GM23338 (cell line): ENCODE results near the gene EVC. TPM values are rescaled to one million over a fixed set of nuclear protein-coding genes. Genes with fewer than 3 reads are reported as not detected.

Experiments used
- ATAC-seq: fragments of 200-7000 bp; cut with Tn5 transposase; 3 replicates; pipeline ENCODE4 v1.9.1; 2020
- DNase-seq: peaks from one replicate; pipeline ENCODE4 v3.0.0-alpha.2; 2015; ENCODE audit warnings: low spot score
- H2AFZ ChIP-seq: fragments of 200-600 bp; sonication (generic); 2 replicates; pipeline ENCODE4 v1.8.0; 2016; ENCODE audit warnings: antibody characterized with exemption, mild to moderate bottlenecking, moderate library complexity
- H3F3A ChIP-seq: fragments of 200-600 bp; sonication (generic); replicated peaks from 2 replicates; pipeline ENCODE4 v1.8.0; 2017; ENCODE audit warnings: antibody characterized with exemption, mixed run types, low read depth
- H3K27ac ChIP-seq: fragments of 200-600 bp; sonication (generic); 2 replicates; pipeline ENCODE4 v1.6.1; 2016; ENCODE audit warnings: low read depth
- H3K27me3 ChIP-seq: fragments of 200-600 bp; sonication (generic); 2 replicates; pipeline ENCODE4 v1.8.0; 2016; ENCODE audit warnings: mild to moderate bottlenecking, mixed run types, moderate library complexity; ENCODE audit not compliant: insufficient read depth
- H3K36me3 ChIP-seq: fragments of 200-600 bp; sonication (generic); 2 replicates; pipeline ENCODE4 v1.8.0; 2016; ENCODE audit warnings: mild to moderate bottlenecking; ENCODE audit not compliant: insufficient read depth
- H3K4me1 ChIP-seq: fragments of 200-600 bp; sonication (generic); 2 replicates; pipeline ENCODE4 v1.8.0; 2016; ENCODE audit warnings: mild to moderate bottlenecking, moderate library complexity; ENCODE audit not compliant: insufficient read depth
- H3K4me2 ChIP-seq: fragments of 200-600 bp; sonication (generic); 2 replicates; pipeline ENCODE4 v1.7.1; 2017; ENCODE audit warnings: mixed run types
- H3K4me3 ChIP-seq: fragments of 200-600 bp; sonication (generic); 2 replicates; pipeline ENCODE4 v1.6.1; 2016; ENCODE audit warnings: mixed run types
- H3K79me2 ChIP-seq: fragments of 200-600 bp; sonication (generic); replicated peaks from 2 replicates; pipeline ENCODE4 v1.8.0; 2017; ENCODE audit warnings: mild to moderate bottlenecking; ENCODE audit not compliant: insufficient read depth
- H3K9me2 ChIP-seq: fragments of 200-600 bp; sonication (generic); 2 replicates; pipeline ENCODE4 v1.8.0; 2017; ENCODE audit not compliant: insufficient read depth
- H4K20me1 ChIP-seq: fragments of 200-600 bp; sonication (generic); replicated peaks from 2 replicates; pipeline ENCODE4 v1.8.0; 2017; ENCODE audit warnings: mild to moderate bottlenecking; ENCODE audit not compliant: insufficient read depth
- H3K27ac Mint-ChIP-seq: 2 replicates; pipeline ENCODE4 v1.8.0; 2020; ENCODE audit warnings: inconsistent platforms, mild to moderate bottlenecking, moderate library complexity, mixed read lengths
- H3K27me3 Mint-ChIP-seq: 3 replicates; pipeline ENCODE4 v1.8.0; 2022; ENCODE audit warnings: low read depth, mild to moderate bottlenecking, moderate library complexity, mixed read lengths, inconsistent platforms; ENCODE audit not compliant: insufficient read depth, poor library complexity
- H3K36me3 Mint-ChIP-seq: 3 replicates; pipeline ENCODE4 v1.8.0; 2021; ENCODE audit warnings: low read depth, mild to moderate bottlenecking, inconsistent platforms, moderate library complexity, mixed read lengths
- H3K4me1 Mint-ChIP-seq: 3 replicates; pipeline ENCODE4 v1.8.0; 2020; ENCODE audit warnings: mild to moderate bottlenecking, inconsistent platforms, mixed read lengths
- H3K4me3 Mint-ChIP-seq: 3 replicates; pipeline ENCODE4 v1.8.0; 2021; ENCODE audit warnings: moderate library complexity, mild to moderate bottlenecking, inconsistent platforms, mixed read lengths
- H3K9me3 Mint-ChIP-seq: 3 replicates; pipeline ENCODE4 v1.8.0; 2020; ENCODE audit warnings: moderate library complexity, mild to moderate bottlenecking, inconsistent platforms, mixed read lengths
- CREB1 ChIP-seq: fragments of 250-450 bp; sonication (Bioruptor Pico); IDR thresholded peaks from 2 replicates; pipeline ENCODE4 v1.5.0; 2020; ENCODE audit warnings: low read depth, mild to moderate bottlenecking, moderate library complexity
- EZH2 ChIP-seq: fragments of 200-600 bp; sonication (generic); IDR thresholded peaks from one replicate; pipeline ENCODE4 v1.8.0; 2017; ENCODE audit warnings: antibody characterized with exemption, mild to moderate bottlenecking, low read depth; ENCODE audit not compliant: unreplicated experiment
- EZH2phosphoT487 ChIP-seq: fragments of 200-600 bp; sonication (generic); IDR thresholded peaks from one replicate; pipeline ENCODE4 v1.8.1; 2018; ENCODE audit warnings: antibody characterized with exemption; ENCODE audit not compliant: unreplicated experiment
- JUNB ChIP-seq: IDR thresholded peaks from one replicate; pipeline ENCODE4 v1.6.1; 2016; ENCODE audit warnings: antibody characterized with exemption; ENCODE audit not compliant: unreplicated experiment
- NANOG ChIP-seq: IDR thresholded peaks from 2 replicates; pipeline ENCODE4 v1.6.1; 2016; ENCODE audit warnings: antibody characterized with exemption, borderline replicate concordance
- POLR2AphosphoS5 ChIP-seq: IDR thresholded peaks from 2 replicates; pipeline ENCODE4 v1.6.1; 2016; ENCODE audit warnings: antibody characterized with exemption, low read depth
- STAT1 ChIP-seq: IDR thresholded peaks from one replicate; pipeline ENCODE4 v1.6.1; 2016; ENCODE audit warnings: antibody characterized with exemption; ENCODE audit not compliant: unreplicated experiment
- ZNF114 ChIP-seq: fragments of 250-450 bp; sonication (Bioruptor Pico); IDR thresholded peaks from 2 replicates; pipeline ENCODE4 v1.5.0; 2020; ENCODE audit warnings: mild to moderate bottlenecking, moderate library complexity
- ZNF331 ChIP-seq: fragments of 250-450 bp; sonication (Bioruptor Pico); IDR thresholded peaks from 2 replicates; pipeline ENCODE4 v1.5.0; 2020; ENCODE audit warnings: low read depth, mild to moderate bottlenecking, moderate library complexity
- polyA plus RNA-seq: library from polyadenylated mRNA; unstranded; fragments of >200 nt; fragmentation: Nextera tagmentation; extraction: Ambion mirVana; gene quantifications from 2 replicates; pipeline ENCODE4 v1.2.1, GENCODE V29; 2016
- total RNA-seq: library from RNA; depleted of rRNA; stranded (reverse); fragments of >200 nt; shearing (Covaris generic); gene quantifications from 2 replicates; pipeline ENCODE4 v1.2.3, GENCODE V29; 2014
- TF ChIP-seq, protein P1 (sequence below), 2 experiments: fragments of 200-600 bp in 1 of 2; sonication (generic) in 1 of 2; conservative IDR thresholded peaks; 2 replicates each; pipeline versions ENCODE4 v1.5.1 to v1.6.1; 2016 to 2017; ENCODE audit warnings: antibody characterized with exemption in 2 of 2, low read depth in 2 of 2, mild to moderate bottlenecking in 2 of 2, moderate library complexity in 1 of 2
- TF ChIP-seq, protein P2 (sequence below): fragments of 250-450 bp; sonication (Bioruptor Pico); IDR thresholded peaks from 2 replicates; pipeline ENCODE4 v1.5.0; 2020; ENCODE audit warnings: mild to moderate bottlenecking, moderate library complexity
- TF ChIP-seq, protein P3 (sequence below): IDR thresholded peaks from one replicate; pipeline ENCODE4 v1.6.1; 2018; ENCODE audit warnings: antibody characterized with exemption; ENCODE audit not compliant: unreplicated experiment

The EVC gene
- total and polyA plus RNA-seq, 2 experiments from 2014 or later: 1.7 to 12.8 TPM

DNA sequence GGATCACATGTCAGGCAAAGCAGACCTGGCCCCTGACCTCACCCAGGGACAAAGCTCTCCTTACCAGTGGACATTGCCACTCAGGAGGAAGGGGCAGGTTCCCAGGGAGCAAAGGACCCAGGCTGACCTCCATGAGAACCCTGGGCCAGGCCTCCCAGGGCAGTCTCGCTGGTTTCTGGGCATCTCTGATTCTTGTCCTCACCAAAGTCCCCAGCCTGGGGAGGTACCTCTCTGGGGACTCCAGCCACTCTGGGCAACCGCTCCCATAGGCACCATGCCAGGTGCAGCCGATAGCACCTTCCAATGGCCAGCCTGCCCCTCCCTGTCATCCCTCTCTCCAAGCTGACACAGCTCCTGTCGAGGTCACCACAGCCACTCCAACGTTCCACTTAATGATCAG lies 10.5 kb upstream of the EVC start (continued):
- TF ChIP-seq, protein P1, sequence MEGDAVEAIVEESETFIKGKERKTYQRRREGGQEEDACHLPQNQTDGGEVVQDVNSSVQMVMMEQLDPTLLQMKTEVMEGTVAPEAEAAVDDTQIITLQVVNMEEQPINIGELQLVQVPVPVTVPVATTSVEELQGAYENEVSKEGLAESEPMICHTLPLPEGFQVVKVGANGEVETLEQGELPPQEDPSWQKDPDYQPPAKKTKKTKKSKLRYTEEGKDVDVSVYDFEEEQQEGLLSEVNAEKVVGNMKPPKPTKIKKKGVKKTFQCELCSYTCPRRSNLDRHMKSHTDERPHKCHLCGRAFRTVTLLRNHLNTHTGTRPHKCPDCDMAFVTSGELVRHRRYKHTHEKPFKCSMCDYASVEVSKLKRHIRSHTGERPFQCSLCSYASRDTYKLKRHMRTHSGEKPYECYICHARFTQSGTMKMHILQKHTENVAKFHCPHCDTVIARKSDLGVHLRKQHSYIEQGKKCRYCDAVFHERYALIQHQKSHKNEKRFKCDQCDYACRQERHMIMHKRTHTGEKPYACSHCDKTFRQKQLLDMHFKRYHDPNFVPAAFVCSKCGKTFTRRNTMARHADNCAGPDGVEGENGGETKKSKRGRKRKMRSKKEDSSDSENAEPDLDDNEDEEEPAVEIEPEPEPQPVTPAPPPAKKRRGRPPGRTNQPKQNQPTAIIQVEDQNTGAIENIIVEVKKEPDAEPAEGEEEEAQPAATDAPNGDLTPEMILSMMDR (conservative IDR thresholded peaks at IDR 0.05; ENCODE audit: low read depth in 2 of 2): no peak
- no peak for TF ChIP-seq ZNF114 (CRISPR knock-in tag)

DNA sequence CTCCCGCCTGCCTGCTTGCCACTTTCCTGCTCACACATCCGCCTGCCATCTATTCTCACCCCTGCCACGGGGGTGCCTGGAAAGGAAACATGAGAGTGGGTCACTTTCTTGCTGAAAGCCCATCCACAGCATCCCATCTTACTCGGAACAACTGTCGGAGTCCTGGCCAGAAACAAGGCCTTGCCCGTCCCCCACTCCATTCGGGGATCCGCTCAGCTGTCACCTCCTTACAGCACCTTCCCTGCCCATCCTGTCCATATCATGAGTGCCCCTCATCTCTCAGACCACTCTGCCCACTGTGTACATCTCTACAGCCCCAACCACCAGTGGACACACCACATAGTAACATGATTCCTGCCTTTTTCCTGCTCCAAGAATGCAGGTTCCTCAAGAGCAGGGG lies 9.0 kb upstream of the EVC start:
- no peak overlapping the region for H3K4me2 ChIP-seq
- peaks cover 2% of the 10 kb centered on the region; the same call in 2 of the 3 replicates for H3K4me1 Mint-ChIP-seq
- H3K27me3 ChIP-seq: no peaks in the 10 kb centered on the region
- H3K4me1 ChIP-seq: no peaks in the 10 kb centered on the region
- peaks cover 22% of the 10 kb centered on the region for H3K9me3 Mint-ChIP-seq
- H3K27ac Mint-ChIP-seq: no peak overlapping the region
- peaks cover 10% of the 10 kb centered on the region for H3K27me3 Mint-ChIP-seq
- no peaks in the 10 kb centered on the region; the same call in 1 of the 2 replicates for H3K36me3 ChIP-seq
- H3K27ac ChIP-seq: no peak overlapping the region
- no peaks in the 10 kb centered on the region; the same call in 1 of the 2 replicates for H4K20me1 ChIP-seq
- peaks cover 27% of the 10 kb centered on the region for H3K36me3 Mint-ChIP-seq
- no peak overlapping the region for H2AFZ ChIP-seq
- no peaks in the 10 kb centered on the region for H3F3A ChIP-seq
- DNase-seq (no peak), ATAC-seq (no peak)
- no peaks in the 10 kb centered on the region for H3K9me2 ChIP-seq
- no peak overlapping the region for H3K4me3 ChIP-seq
- H3K79me2 ChIP-seq: 0 out of 2 replicates have a peak, but pooled peaks cover 5% of the 10 kb centered on the region
- H3K4me3 Mint-ChIP-seq: no peak overlapping the region
- TF ChIP-seq, protein P2, sequence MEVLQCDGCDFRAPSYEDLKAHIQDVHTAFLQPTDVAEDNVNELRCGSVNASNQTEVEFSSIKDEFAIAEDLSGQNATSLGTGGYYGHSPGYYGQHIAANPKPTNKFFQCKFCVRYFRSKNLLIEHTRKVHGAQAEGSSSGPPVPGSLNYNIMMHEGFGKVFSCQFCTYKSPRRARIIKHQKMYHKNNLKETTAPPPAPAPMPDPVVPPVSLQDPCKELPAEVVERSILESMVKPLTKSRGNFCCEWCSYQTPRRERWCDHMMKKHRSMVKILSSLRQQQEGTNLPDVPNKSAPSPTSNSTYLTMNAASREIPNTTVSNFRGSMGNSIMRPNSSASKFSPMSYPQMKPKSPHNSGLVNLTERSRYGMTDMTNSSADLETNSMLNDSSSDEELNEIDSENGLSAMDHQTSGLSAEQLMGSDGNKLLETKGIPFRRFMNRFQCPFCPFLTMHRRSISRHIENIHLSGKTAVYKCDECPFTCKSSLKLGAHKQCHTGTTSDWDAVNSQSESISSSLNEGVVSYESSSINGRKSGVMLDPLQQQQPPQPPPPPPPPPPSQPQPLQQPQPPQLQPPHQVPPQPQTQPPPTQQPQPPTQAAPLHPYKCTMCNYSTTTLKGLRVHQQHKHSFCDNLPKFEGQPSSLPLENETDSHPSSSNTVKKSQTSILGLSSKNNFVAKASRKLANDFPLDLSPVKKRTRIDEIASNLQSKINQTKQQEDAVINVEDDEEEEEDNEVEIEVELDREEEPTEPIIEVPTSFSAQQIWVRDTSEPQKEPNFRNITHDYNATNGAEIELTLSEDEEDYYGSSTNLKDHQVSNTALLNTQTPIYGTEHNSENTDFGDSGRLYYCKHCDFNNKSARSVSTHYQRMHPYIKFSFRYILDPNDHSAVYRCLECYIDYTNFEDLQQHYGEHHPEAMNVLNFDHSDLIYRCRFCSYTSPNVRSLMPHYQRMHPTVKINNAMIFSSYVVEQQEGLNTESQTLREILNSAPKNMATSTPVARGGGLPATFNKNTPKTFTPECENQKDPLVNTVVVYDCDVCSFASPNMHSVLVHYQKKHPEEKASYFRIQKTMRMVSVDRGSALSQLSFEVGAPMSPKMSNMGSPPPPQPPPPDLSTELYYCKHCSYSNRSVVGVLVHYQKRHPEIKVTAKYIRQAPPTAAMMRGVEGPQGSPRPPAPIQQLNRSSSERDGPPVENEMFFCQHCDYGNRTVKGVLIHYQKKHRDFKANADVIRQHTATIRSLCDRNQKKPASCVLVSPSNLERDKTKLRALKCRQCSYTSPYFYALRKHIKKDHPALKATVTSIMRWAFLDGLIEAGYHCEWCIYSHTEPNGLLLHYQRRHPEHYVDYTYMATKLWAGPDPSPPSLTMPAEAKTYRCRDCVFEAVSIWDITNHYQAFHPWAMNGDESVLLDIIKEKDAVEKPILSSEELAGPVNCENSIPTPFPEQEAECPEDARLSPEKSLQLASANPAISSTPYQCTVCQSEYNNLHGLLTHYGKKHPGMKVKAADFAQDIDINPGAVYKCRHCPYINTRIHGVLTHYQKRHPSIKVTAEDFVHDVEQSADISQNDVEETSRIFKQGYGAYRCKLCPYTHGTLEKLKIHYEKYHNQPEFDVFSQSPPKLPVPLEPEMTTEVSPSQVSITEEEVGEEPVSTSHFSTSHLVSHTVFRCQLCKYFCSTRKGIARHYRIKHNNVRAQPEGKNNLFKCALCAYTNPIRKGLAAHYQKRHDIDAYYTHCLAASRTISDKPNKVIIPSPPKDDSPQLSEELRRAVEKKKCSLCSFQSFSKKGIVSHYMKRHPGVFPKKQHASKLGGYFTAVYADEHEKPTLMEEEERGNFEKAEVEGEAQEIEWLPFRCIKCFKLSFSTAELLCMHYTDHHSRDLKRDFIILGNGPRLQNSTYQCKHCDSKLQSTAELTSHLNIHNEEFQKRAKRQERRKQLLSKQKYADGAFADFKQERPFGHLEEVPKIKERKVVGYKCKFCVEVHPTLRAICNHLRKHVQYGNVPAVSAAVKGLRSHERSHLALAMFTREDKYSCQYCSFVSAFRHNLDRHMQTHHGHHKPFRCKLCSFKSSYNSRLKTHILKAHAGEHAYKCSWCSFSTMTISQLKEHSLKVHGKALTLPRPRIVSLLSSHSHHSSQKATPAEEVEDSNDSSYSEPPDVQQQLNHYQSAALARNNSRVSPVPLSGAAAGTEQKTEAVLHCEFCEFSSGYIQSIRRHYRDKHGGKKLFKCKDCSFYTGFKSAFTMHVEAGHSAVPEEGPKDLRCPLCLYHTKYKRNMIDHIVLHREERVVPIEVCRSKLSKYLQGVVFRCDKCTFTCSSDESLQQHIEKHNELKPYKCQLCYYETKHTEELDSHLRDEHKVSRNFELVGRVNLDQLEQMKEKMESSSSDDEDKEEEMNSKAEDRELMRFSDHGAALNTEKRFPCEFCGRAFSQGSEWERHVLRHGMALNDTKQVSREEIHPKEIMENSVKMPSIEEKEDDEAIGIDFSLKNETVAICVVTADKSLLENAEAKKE (CRISPR knock-in tag): no peak
- TF ChIP-seq CREB1 (CRISPR knock-in tag) (no peak), EZH2 (no peak), NANOG (no peak), POLR2AphosphoS5 (no peak), STAT1 (no peak), ZNF331 (no peak), JUNB (no peak), ZNF114 (CRISPR knock-in tag) (no peak), EZH2phosphoT487 (no peak)
- TF ChIP-seq, protein P3, sequence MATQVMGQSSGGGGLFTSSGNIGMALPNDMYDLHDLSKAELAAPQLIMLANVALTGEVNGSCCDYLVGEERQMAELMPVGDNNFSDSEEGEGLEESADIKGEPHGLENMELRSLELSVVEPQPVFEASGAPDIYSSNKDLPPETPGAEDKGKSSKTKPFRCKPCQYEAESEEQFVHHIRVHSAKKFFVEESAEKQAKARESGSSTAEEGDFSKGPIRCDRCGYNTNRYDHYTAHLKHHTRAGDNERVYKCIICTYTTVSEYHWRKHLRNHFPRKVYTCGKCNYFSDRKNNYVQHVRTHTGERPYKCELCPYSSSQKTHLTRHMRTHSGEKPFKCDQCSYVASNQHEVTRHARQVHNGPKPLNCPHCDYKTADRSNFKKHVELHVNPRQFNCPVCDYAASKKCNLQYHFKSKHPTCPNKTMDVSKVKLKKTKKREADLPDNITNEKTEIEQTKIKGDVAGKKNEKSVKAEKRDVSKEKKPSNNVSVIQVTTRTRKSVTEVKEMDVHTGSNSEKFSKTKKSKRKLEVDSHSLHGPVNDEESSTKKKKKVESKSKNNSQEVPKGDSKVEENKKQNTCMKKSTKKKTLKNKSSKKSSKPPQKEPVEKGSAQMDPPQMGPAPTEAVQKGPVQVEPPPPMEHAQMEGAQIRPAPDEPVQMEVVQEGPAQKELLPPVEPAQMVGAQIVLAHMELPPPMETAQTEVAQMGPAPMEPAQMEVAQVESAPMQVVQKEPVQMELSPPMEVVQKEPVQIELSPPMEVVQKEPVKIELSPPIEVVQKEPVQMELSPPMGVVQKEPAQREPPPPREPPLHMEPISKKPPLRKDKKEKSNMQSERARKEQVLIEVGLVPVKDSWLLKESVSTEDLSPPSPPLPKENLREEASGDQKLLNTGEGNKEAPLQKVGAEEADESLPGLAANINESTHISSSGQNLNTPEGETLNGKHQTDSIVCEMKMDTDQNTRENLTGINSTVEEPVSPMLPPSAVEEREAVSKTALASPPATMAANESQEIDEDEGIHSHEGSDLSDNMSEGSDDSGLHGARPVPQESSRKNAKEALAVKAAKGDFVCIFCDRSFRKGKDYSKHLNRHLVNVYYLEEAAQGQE: no peak
- TF ChIP-seq, protein P1 (conservative IDR thresholded peaks at IDR 0.05; ENCODE audit: low read depth in 2 of 2): no peak
